GM23338 (cell line): ENCODE data around the gene ZCCHC4. TPM values are rescaled to one million over a fixed set of nuclear protein-coding genes. Genes with fewer than 3 reads are reported as not detected.
A peak's percentile ranks its signal among the peaks of the same experiment; 100 is the strongest.

Experiments used
- ATAC-seq: fragments of 200-7000 bp; cut with Tn5 transposase; 3 replicates; pipeline ENCODE4 v1.9.1; 2020
- DNase-seq: peaks from one replicate; pipeline ENCODE4 v3.0.0-alpha.2; 2015; ENCODE audit warnings: low spot score
- H2AFZ ChIP-seq: fragments of 200-600 bp; sonication (generic); 2 replicates; pipeline ENCODE4 v1.8.0; 2016; ENCODE audit warnings: antibody characterized with exemption, mild to moderate bottlenecking, moderate library complexity
- H3F3A ChIP-seq: fragments of 200-600 bp; sonication (generic); replicated peaks from 2 replicates; pipeline ENCODE4 v1.8.0; 2017; ENCODE audit warnings: antibody characterized with exemption, mixed run types, low read depth
- H3K27ac ChIP-seq: fragments of 200-600 bp; sonication (generic); 2 replicates; pipeline ENCODE4 v1.6.1; 2016; ENCODE audit warnings: low read depth
- H3K27me3 ChIP-seq: fragments of 200-600 bp; sonication (generic); 2 replicates; pipeline ENCODE4 v1.8.0; 2016; ENCODE audit warnings: mild to moderate bottlenecking, mixed run types, moderate library complexity; ENCODE audit not compliant: insufficient read depth
- H3K36me3 ChIP-seq: fragments of 200-600 bp; sonication (generic); 2 replicates; pipeline ENCODE4 v1.8.0; 2016; ENCODE audit warnings: mild to moderate bottlenecking; ENCODE audit not compliant: insufficient read depth
- H3K4me1 ChIP-seq: fragments of 200-600 bp; sonication (generic); 2 replicates; pipeline ENCODE4 v1.8.0; 2016; ENCODE audit warnings: mild to moderate bottlenecking, moderate library complexity; ENCODE audit not compliant: insufficient read depth
- H3K4me2 ChIP-seq: fragments of 200-600 bp; sonication (generic); 2 replicates; pipeline ENCODE4 v1.7.1; 2017; ENCODE audit warnings: mixed run types
- H3K4me3 ChIP-seq: fragments of 200-600 bp; sonication (generic); 2 replicates; pipeline ENCODE4 v1.6.1; 2016; ENCODE audit warnings: mixed run types
- H3K79me2 ChIP-seq: fragments of 200-600 bp; sonication (generic); replicated peaks from 2 replicates; pipeline ENCODE4 v1.8.0; 2017; ENCODE audit warnings: mild to moderate bottlenecking; ENCODE audit not compliant: insufficient read depth
- H3K9me2 ChIP-seq: fragments of 200-600 bp; sonication (generic); 2 replicates; pipeline ENCODE4 v1.8.0; 2017; ENCODE audit not compliant: insufficient read depth
- H4K20me1 ChIP-seq: fragments of 200-600 bp; sonication (generic); replicated peaks from 2 replicates; pipeline ENCODE4 v1.8.0; 2017; ENCODE audit warnings: mild to moderate bottlenecking; ENCODE audit not compliant: insufficient read depth
- H3K27ac Mint-ChIP-seq: 2 replicates; pipeline ENCODE4 v1.8.0; 2020; ENCODE audit warnings: inconsistent platforms, mild to moderate bottlenecking, moderate library complexity, mixed read lengths
- H3K27me3 Mint-ChIP-seq: 3 replicates; pipeline ENCODE4 v1.8.0; 2022; ENCODE audit warnings: low read depth, mild to moderate bottlenecking, moderate library complexity, mixed read lengths, inconsistent platforms; ENCODE audit not compliant: insufficient read depth, poor library complexity
- H3K36me3 Mint-ChIP-seq: 3 replicates; pipeline ENCODE4 v1.8.0; 2021; ENCODE audit warnings: low read depth, mild to moderate bottlenecking, inconsistent platforms, moderate library complexity, mixed read lengths
- H3K4me1 Mint-ChIP-seq: 3 replicates; pipeline ENCODE4 v1.8.0; 2020; ENCODE audit warnings: mild to moderate bottlenecking, inconsistent platforms, mixed read lengths
- H3K4me3 Mint-ChIP-seq: 3 replicates; pipeline ENCODE4 v1.8.0; 2021; ENCODE audit warnings: moderate library complexity, mild to moderate bottlenecking, inconsistent platforms, mixed read lengths
- H3K9me3 Mint-ChIP-seq: 3 replicates; pipeline ENCODE4 v1.8.0; 2020; ENCODE audit warnings: moderate library complexity, mild to moderate bottlenecking, inconsistent platforms, mixed read lengths
- ETS1 ChIP-seq: IDR thresholded peaks from 2 replicates; pipeline ENCODE4 v1.6.1; 2016; ENCODE audit warnings: antibody characterized with exemption
- JUNB ChIP-seq: IDR thresholded peaks from one replicate; pipeline ENCODE4 v1.6.1; 2016; ENCODE audit warnings: antibody characterized with exemption; ENCODE audit not compliant: unreplicated experiment
- POLR2AphosphoS5 ChIP-seq: IDR thresholded peaks from 2 replicates; pipeline ENCODE4 v1.6.1; 2016; ENCODE audit warnings: antibody characterized with exemption, low read depth
- REST ChIP-seq: IDR thresholded peaks from one replicate; pipeline ENCODE4 v1.6.1; 2018; ENCODE audit warnings: antibody characterized with exemption; ENCODE audit not compliant: unreplicated experiment
- STAT1 ChIP-seq: IDR thresholded peaks from one replicate; pipeline ENCODE4 v1.6.1; 2016; ENCODE audit warnings: antibody characterized with exemption; ENCODE audit not compliant: unreplicated experiment
- ZNF114 ChIP-seq: fragments of 250-450 bp; sonication (Bioruptor Pico); IDR thresholded peaks from 2 replicates; pipeline ENCODE4 v1.5.0; 2020; ENCODE audit warnings: mild to moderate bottlenecking, moderate library complexity
- ZNF331 ChIP-seq: fragments of 250-450 bp; sonication (Bioruptor Pico); IDR thresholded peaks from 2 replicates; pipeline ENCODE4 v1.5.0; 2020; ENCODE audit warnings: low read depth, mild to moderate bottlenecking, moderate library complexity
- ZNF462 ChIP-seq: fragments of 250-450 bp; sonication (Bioruptor Pico); IDR thresholded peaks from 2 replicates; pipeline ENCODE4 v1.5.0; 2020; ENCODE audit warnings: mild to moderate bottlenecking, moderate library complexity
- polyA plus RNA-seq: library from polyadenylated mRNA; unstranded; fragments of >200 nt; fragmentation: Nextera tagmentation; extraction: Ambion mirVana; gene quantifications from 2 replicates; pipeline ENCODE4 v1.2.1, GENCODE V29; 2016
- total RNA-seq: library from RNA; depleted of rRNA; stranded (reverse); fragments of >200 nt; shearing (Covaris generic); gene quantifications from 2 replicates; pipeline ENCODE4 v1.2.3, GENCODE V29; 2014

Gene ZCCHC4
- total and polyA plus RNA-seq, 2 experiments from 2014 or later, result 11.3 to 17.9 TPM

GRCh38 chr4:25351777-25352416 lies 39.3 kb downstream of the ZCCHC4 start:
- H2AFZ ChIP-seq, result no peak overlapping the region
- ATAC-seq, result no peak
- peak; percentile 26 for DNase-seq
- no peaks in the 10 kb centered on the region for H3K79me2 ChIP-seq
- Mint-ChIP-seq H3K4me1 (peaks cover 5% of the 10 kb centered on the region), H3K9me3 (no peaks in the 10 kb centered on the region), H3K27me3 (peaks cover under 1% of the 10 kb centered on the region), H3K36me3 (no peaks in the 10 kb centered on the region; the same call in 2 of the 3 replicates), H3K4me3 (no peak overlapping the region), H3K27ac (peak overlapping the region; percentile 90)
- H3K4me1 ChIP-seq, result 0 out of 2 replicates have a peak, but pooled peaks cover 5% of the 10 kb centered on the region
- no peak overlapping the region for H3K4me2 ChIP-seq
- no peaks in the 10 kb centered on the region for H4K20me1 ChIP-seq
- H3K4me3 ChIP-seq, result no peak overlapping the region
- no peaks in the 10 kb centered on the region for H3K9me2 ChIP-seq
- H3K27ac ChIP-seq, result no peak overlapping the region; the same call in 1 of the 2 replicates
- H3F3A ChIP-seq, result no peaks in the 10 kb centered on the region
- no peaks in the 10 kb centered on the region for H3K36me3 ChIP-seq
- no peaks in the 10 kb centered on the region for H3K27me3 ChIP-seq
- TF ChIP-seq STAT1, result no peak
- no peak for TF ChIP-seq ZNF331 (CRISPR knock-in tag)
- TF ChIP-seq ETS1, result no peak
- no peak for TF ChIP-seq POLR2AphosphoS5
- TF ChIP-seq JUNB, result no peak

GRCh38 chr4:25356068-25356467 lies 43.5 kb downstream of the ZCCHC4 start:
- Histone ChIP-seq H2AFZ (no peak overlapping the region), H3K79me2 (no peaks in the 10 kb centered on the region), H3K4me1 (0 out of 2 replicates have a peak, but pooled peaks cover 5% of the 10 kb centered on the region), H3K4me3 (no peak overlapping the region), H4K20me1 (no peaks in the 10 kb centered on the region), H3F3A (no peaks in the 10 kb centered on the region), H3K4me2 (no peak overlapping the region), H3K27ac (no peak overlapping the region), H3K27me3 (no peaks in the 10 kb centered on the region), H3K36me3 (peaks cover 4% of the 10 kb centered on the region; the same call in 1 of the 2 replicates), H3K9me2 (0 out of 2 replicates have a peak, but pooled peaks cover 4% of the 10 kb centered on the region)
- Mint-ChIP-seq H3K36me3 (peaks cover 33% of the 10 kb centered on the region), H3K4me3 (no peak overlapping the region), H3K27ac (no peak overlapping the region), H3K4me1 (peaks cover 5% of the 10 kb centered on the region), H3K9me3 (peaks cover 15% of the 10 kb centered on the region), H3K27me3 (no peaks in the 10 kb centered on the region)
- ATAC-seq, result no peak
- DNase-seq, result no peak
- TF ChIP-seq ZNF114 (CRISPR knock-in tag) (no peak), JUNB (no peak), POLR2AphosphoS5 (no peak), ETS1 (no peak), REST (no peak), ZNF331 (CRISPR knock-in tag) (no peak), STAT1 (no peak), ZNF462 (no peak)
